Inferior parietal cortex (tissue), 1 donor: ENCODE results near the gene PLXNA4.

Source experiments
- DNase-seq: peaks from one replicate; pipeline ENCODE4 v3.0.0-alpha.2; 2016; ENCODE audit errors: extremely low spot score

The PLXNA4 gene

GRCh38 chr7:132240821-132241422 lies 335.3 kb downstream of the PLXNA4 start:
- DNase-seq: no peak

GRCh38 chr7:132240262-132240661 lies 336.0 kb downstream of the PLXNA4 start:
- no peak for DNase-seq

- no peak for DNase-seq
Measured at GRCh38 chr7:132239422-132239994, 336.8 kb downstream of the PLXNA4 start.

GRCh38 chr7:132234711-132235110 lies 341.6 kb downstream of the PLXNA4 start:
- DNase-seq: no peak

GRCh38 chr7:132232406-132232805 lies 343.9 kb downstream of the PLXNA4 start:
- no peak for DNase-seq

- no peak for DNase-seq
Measured at GRCh38 chr7:132230462-132230861, 345.8 kb downstream of the PLXNA4 start.

- DNase-seq: no peak
Measured at GRCh38 chr7:132228240-132228639, 348.0 kb downstream of the PLXNA4 start.

- no peak for DNase-seq
Measured at GRCh38 chr7:132226957-132227290, 349.3 kb downstream of the PLXNA4 start.

GRCh38 chr7:132226046-132226956 lies 350.0 kb downstream of the PLXNA4 start:
- no peak for DNase-seq

- DNase-seq: no peak
Measured at GRCh38 chr7:132225216-132226030, 350.8 kb downstream of the PLXNA4 start.

- no peak for DNase-seq
Measured at GRCh38 chr7:132221356-132221755, 354.9 kb downstream of the PLXNA4 start.

GRCh38 chr7:132220060-132220459 lies 356.2 kb downstream of the PLXNA4 start:
- DNase-seq: no peak

- no peak for DNase-seq
Measured at GRCh38 chr7:132218876-132219275, 357.4 kb downstream of the PLXNA4 start.

GRCh38 chr7:132216847-132217525 lies 359.3 kb downstream of the PLXNA4 start:
- no peak for DNase-seq

- no peak for DNase-seq
Measured at GRCh38 chr7:132214452-132214851, 361.8 kb downstream of the PLXNA4 start.

- DNase-seq: no peak
Measured at GRCh38 chr7:132213583-132213982, 362.7 kb downstream of the PLXNA4 start.

- no peak for DNase-seq
Measured at GRCh38 chr7:132211971-132212370, 364.3 kb downstream of the PLXNA4 start.

- no peak for DNase-seq
Measured at GRCh38 chr7:132210821-132211220, 365.4 kb downstream of the PLXNA4 start.

GRCh38 chr7:132207782-132208181 lies 368.5 kb downstream of the PLXNA4 start:
- no peak for DNase-seq

GRCh38 chr7:132207211-132207610 lies 369.1 kb downstream of the PLXNA4 start:
- no peak for DNase-seq

- no peak for DNase-seq
Measured at GRCh38 chr7:132206594-132206993, 369.7 kb downstream of the PLXNA4 start.

GRCh38 chr7:132205509-132205908 lies 370.8 kb downstream of the PLXNA4 start:
- DNase-seq: no peak
